ENCODE measurements around the gene ATM.
"Not testable (repeated sequence)": the region's sequence is repeated elsewhere in the genome, so short reads cannot be mapped to it uniquely, and the experiment has no call there.

Gene ATM

GRCh38 chr11:108286370-108286769 lies 63.5 kb downstream of the ATM start:
- no peak overlapping the region for H3K27ac ChIP-seq
- TF ChIP-seq, protein P1, sequence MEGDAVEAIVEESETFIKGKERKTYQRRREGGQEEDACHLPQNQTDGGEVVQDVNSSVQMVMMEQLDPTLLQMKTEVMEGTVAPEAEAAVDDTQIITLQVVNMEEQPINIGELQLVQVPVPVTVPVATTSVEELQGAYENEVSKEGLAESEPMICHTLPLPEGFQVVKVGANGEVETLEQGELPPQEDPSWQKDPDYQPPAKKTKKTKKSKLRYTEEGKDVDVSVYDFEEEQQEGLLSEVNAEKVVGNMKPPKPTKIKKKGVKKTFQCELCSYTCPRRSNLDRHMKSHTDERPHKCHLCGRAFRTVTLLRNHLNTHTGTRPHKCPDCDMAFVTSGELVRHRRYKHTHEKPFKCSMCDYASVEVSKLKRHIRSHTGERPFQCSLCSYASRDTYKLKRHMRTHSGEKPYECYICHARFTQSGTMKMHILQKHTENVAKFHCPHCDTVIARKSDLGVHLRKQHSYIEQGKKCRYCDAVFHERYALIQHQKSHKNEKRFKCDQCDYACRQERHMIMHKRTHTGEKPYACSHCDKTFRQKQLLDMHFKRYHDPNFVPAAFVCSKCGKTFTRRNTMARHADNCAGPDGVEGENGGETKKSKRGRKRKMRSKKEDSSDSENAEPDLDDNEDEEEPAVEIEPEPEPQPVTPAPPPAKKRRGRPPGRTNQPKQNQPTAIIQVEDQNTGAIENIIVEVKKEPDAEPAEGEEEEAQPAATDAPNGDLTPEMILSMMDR (IDR thresholded peaks at IDR 0.05) = no peak
- TF ChIP-seq ZFX (IDR thresholded peaks at IDR 0.05; ENCODE audit: borderline replicate concordance) = no peak

DNA sequence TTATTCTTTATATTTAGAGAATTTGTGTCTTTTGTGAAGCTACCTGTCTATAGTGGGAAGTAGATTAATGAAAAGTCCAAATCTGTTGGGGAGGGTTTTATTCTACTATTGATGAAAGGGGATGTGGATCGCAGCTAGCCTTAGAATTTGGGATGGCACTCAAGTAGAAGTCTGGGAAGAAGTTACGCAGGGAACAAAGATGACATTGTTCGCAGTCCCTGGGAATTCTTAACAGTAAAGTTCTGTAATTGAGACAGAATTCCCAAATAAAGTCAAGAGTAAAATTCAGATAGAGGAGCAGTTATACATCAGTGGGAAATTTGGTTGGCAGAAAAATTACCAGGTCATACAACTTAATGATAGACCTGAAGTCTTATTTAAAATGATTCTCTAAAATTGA lies 64.1 kb downstream of the ATM start:
- H3K27ac ChIP-seq = no peak overlapping the region
- TF ChIP-seq, protein P1 (IDR thresholded peaks at IDR 0.05) = no peak

DNA sequence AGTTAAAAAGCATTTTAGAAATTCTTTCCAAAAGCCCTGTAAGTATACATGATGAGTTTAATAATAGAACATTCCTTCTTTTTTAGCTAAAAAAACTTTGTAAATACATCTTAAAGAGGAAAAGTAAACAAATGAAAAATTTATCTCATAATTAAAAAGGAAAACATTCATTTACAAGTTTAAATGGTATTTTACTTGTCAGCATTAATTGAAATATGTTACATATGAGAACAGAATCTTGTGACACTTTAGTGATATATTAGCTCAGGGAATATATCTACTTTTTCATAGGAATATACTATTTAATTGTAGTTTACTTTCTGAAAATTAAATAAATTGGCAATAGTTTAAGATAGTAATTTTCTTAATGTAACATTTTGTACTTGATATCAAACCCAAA lies 66.2 kb downstream of the ATM start:
- H3K27ac ChIP-seq = not testable (repeated sequence)

GRCh38 chr11:108289699-108290098 lies 66.8 kb downstream of the ATM start:
- no peak for TF ChIP-seq ZFX (IDR thresholded peaks at IDR 0.05; ENCODE audit: borderline replicate concordance)
- TF ChIP-seq, protein P1 (IDR thresholded peaks at IDR 0.05) = no peak
- no peak overlapping the region for H3K27ac ChIP-seq

DNA sequence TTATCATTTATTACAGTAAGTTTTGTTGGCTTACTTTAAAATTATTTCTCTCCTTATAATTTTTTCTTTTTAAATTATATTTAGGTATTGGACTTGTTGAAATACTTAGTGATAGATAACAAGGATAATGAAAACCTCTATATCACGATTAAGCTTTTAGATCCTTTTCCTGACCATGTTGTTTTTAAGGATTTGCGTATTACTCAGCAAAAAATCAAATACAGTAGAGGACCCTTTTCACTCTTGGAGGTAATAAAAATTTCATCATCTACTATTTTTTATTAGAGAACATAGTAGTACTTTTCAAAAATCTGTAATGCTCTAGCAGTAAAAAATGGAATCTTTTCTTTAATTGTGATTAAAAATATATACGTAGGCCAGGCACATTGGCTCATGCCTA lies 70.4 kb downstream of the ATM start:
- TF ChIP-seq ZFX (IDR thresholded peaks at IDR 0.05; ENCODE audit: borderline replicate concordance) = no peak
- TF ChIP-seq, protein P1 (IDR thresholded peaks at IDR 0.05) = no peak
- H3K27ac ChIP-seq = no peak overlapping the region

DNA sequence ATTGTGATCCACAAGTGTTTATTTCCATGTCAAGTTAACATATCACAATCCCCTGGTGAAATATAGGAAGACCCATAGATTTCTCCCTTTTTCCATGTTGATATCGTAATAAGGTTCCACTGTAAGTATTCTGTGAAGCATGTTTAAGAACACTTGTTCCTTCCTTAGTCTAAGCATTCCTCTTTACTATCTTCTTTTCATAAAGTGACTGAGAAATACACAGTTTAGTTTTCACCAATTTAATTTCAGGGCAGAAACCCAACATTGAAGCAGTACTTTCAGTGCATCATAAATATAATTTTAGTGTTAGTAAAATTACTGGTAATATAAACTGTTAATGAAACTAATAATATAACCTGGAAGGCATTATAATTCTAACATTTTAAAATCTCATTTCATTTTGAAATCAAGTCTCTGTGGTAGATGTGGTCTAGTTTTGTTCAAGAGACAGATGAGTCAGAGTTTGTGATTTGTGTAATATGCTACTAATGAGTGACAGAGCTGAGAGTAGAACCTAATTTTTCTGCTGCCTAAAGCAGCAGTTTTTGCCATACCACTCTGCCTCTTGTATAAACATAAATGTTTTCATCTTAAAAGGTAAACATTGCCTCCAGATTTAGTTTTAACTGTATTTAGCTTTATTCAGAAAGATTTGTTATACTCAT lies 79.4 kb downstream of the ATM start:
- H3K27ac ChIP-seq = no peak overlapping the region
- TF ChIP-seq ZFX (IDR thresholded peaks at IDR 0.05; ENCODE audit: borderline replicate concordance) = no peak
- TF ChIP-seq, protein P1 (IDR thresholded peaks at IDR 0.05) = no peak

- H3K27ac ChIP-seq = no peak overlapping the region
- TF ChIP-seq ZFX (IDR thresholded peaks at IDR 0.05; ENCODE audit: borderline replicate concordance) = no peak
- TF ChIP-seq, protein P1 (IDR thresholded peaks at IDR 0.05) = no peak
Observed at GRCh38 chr11:108307751-108308150, 84.9 kb downstream of the ATM start.

DNA sequence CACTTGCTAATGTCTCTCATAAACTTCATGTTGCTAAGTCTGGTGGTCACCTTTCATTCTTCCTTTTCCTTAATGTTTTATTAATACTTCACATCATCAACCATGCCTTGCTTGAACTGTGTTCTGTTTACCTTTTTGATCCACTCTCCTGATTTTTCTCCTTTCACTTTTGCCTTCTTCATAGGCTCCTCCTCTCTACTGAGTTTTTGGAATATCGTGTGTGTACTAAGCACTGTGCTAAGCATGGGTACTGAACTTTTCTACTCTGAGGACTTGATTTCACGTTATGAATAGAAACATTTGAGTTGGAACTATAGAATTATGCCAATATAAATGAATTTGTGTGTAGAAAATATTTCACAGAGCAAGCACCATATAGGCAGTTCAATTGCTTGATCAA lies 90.6 kb downstream of the ATM start:
- no peak overlapping the region for H3K27ac ChIP-seq
- TF ChIP-seq, protein P1 (IDR thresholded peaks at IDR 0.05) = no peak
- no peak for TF ChIP-seq ZFX (IDR thresholded peaks at IDR 0.05; ENCODE audit: borderline replicate concordance)

Measured in 22Rv1 (cell line).